ENCODE data around the gene TNPO2.

- TF ChIP-seq CTCF (IDR thresholded peaks at IDR 0.05; ENCODE audit: low read depth, low read length) (no peak), EZH2phosphoT487 (IDR thresholded peaks at IDR 0.05; ENCODE audit: low read depth) (no peak)
Observed at GRCh38 chr19:12751635-12752034, 27.9 kb upstream of the TNPO2 start, which contains the start of gene BEST2.

Measured in OCI-LY3 (cell line).